PC-9 (cell line): ENCODE data around the gene CNP.

Experiments
- EZH2 ChIP-seq: fragments of 200-600 bp; sonication (generic); IDR thresholded peaks from 2 replicates; pipeline ENCODE4 v1.8.0; 2017; ENCODE audit warnings: antibody characterized with exemption, low read depth
- TF ChIP-seq, protein P1 (sequence below): fragments of 200-600 bp; sonication (generic); conservative IDR thresholded peaks from 2 replicates; pipeline ENCODE4 v1.6.1; 2017; ENCODE audit warnings: mixed run types, antibody characterized with exemption, mild to moderate bottlenecking, moderate library complexity

GRCh38 chr17:41967141-41967920, 736 bp downstream of the CNP start:
- TF ChIP-seq EZH2, result no peak
- TF ChIP-seq, protein P1, sequence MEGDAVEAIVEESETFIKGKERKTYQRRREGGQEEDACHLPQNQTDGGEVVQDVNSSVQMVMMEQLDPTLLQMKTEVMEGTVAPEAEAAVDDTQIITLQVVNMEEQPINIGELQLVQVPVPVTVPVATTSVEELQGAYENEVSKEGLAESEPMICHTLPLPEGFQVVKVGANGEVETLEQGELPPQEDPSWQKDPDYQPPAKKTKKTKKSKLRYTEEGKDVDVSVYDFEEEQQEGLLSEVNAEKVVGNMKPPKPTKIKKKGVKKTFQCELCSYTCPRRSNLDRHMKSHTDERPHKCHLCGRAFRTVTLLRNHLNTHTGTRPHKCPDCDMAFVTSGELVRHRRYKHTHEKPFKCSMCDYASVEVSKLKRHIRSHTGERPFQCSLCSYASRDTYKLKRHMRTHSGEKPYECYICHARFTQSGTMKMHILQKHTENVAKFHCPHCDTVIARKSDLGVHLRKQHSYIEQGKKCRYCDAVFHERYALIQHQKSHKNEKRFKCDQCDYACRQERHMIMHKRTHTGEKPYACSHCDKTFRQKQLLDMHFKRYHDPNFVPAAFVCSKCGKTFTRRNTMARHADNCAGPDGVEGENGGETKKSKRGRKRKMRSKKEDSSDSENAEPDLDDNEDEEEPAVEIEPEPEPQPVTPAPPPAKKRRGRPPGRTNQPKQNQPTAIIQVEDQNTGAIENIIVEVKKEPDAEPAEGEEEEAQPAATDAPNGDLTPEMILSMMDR, result no peak
